HG02610 (cell line): Measurements from ENCODE around the gene TCHP.
"Not testable (repeated sequence)": the region's sequence is repeated elsewhere in the genome, so short reads cannot be mapped to it uniquely, and the experiment has no call there.

ENCODE experiments used
- ATAC-seq: cut with Tn5 transposase; IDR thresholded peaks from one replicate; pipeline ENCODE4 v1.9.1; 2021; ENCODE audit warnings: mild to moderate bottlenecking, moderate library complexity; ENCODE audit not compliant: unreplicated experiment

Gene TCHP

DNA sequence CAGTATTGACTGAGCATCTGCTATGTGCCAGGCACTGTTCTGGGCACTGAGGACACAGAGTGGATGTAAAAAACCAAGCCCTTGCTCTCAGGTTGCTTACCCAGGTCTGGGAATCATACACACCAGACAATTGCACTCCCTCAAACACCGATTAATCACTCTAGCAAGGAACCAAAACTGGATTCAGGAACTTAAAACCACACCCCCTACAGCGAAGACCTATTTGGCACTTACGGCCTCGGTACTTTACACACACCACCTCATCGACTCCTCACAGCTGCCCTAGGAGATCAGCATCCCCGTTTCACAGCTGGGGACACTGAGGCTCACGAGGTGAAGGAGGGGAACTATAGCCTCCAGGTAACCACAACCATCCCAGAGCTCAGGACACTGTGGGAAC, 21.3 kb upstream of the TCHP start:
- no peak for ATAC-seq

DNA sequence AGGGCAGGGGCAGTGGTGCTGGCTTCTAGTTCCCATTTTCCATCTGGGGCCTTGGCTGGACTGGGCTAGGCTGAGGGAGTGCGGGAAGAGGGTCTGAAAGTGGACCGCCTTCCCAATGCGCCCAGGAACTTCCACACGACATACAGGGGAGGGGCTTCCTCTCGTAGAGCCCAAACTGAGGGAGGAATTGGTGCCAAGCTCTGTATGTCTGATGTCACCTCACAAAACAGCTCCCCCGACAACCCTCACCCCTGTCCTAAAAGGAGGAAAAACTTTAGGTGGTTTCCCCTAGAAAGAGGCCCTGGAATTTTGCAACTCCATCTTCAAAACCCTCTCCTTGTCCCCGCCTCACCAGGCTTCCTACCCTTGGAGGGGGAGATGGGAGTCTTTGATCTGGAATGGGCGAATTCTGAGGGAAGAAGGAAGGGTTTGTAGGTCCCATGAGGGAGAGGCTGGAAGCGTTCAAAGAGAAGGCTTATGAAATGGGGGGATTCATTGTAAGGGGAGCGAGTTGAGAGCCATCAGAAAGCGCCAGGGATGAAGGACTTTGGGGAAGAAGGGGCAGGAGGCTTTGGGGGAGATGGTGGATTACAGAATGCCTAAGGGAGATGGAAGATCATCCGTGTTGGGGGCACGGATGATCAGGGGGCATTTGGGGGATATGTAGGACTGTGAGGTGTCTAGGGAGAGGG, 20.6 kb upstream of the TCHP start:
- no peak for ATAC-seq

DNA sequence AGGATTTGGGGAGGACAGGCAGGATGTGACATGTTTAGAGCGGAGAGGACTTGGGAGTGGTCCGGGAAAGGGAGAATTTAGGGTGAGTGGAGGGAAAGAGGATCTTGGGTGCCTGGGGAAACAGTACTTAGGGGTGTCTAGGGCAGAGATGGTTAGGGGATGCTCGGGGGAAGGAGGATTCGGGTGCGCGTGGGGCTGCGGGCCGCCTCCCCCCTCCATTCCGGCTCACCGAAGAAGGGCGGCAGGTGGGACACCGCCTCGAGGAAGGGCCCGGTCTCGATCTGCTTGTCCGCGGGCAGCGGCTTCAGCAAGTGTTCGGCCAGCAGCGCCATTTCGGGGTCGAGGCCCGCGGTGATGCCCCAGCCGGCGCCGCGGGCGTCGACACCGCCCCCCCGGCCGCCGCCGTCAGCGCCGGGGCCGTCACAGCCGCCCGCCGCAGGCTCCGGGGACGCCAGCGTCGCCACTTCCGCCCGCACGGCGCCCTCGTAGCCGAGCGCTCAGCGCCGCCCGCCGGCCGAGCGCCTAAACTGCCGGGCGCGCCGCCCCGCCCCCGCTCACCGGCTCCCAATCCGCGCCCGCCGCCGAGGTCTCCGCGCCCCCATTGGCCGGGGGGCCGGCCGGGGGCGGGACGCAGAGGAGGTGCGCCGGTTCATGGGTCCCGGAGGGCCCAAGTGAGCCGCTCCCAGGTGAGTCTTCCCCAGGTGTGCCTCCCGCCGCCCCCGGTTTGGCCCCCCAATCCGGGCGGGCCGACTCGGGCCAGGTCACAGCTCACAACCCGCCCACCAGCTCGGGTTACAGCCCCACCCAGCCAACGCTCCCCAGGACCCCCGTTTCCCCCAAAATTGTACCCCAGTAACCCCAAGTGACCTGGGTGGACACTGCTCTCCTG, 19.8 kb upstream of the TCHP start, which contains the start of gene GLTP:
Gene GLTP (minus strand): TSS at position 499 of the 889 bp plus-strand sequence. CDS start 167 bp downstream, at position 332.
- ATAC-seq: peak; percentile 88

DNA sequence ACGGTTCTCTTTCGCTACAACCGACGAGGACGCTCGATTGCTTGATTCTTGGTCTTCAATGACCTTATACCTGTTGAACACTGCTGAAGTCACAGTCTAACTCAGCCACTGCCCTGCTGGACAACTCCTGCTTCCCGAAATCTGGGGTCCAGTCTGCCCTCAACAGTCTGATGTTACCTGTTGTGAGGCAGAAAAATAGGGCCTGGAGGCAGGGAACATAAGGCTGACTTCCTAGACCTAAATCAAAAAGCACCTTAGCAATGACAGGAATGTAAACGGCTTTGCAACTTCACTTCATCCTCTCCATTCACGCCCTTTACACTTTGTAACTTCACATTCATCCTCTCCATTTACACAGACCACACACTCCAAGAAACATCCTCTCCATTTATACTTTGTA, 19.1 kb upstream of the TCHP start:
- no peak for ATAC-seq

DNA sequence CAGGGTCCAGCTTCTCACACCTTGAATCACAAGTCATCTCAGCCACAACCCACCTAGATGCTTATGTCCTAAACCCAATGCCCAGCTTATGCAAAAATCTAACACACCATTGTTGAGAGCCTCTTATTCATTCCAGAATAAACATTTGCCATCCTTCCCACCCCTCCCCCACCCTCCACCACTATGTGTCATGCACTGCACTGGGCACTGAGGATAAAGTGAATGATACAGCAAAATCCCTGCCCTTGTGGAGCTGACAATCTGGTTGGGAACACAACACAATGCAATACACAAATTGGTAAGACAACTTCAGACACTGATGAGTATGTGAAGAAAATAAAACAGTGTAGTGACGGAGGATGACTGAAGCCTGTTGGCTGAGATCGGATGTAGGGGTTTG, 18.3 kb upstream of the TCHP start:
- no peak for ATAC-seq

DNA sequence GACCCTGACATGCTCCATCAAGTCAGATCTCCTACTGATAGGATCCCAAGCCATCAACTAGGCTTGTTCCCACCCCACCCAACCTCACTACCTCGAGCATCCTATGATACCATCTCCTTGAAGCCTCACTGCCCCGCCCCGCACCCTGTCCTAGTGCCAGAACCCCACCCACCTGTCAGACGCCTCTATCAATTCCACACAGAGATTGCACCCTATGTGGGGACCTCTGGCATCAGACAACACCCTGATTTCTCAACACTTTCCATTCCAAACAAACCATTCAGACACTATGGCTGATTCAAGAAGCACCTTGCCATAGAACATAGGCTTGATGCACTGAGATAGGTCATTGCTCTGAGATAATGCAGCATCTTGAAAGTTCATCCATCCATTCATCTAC, 16.6 kb upstream of the TCHP start:
- ATAC-seq: no peak

DNA sequence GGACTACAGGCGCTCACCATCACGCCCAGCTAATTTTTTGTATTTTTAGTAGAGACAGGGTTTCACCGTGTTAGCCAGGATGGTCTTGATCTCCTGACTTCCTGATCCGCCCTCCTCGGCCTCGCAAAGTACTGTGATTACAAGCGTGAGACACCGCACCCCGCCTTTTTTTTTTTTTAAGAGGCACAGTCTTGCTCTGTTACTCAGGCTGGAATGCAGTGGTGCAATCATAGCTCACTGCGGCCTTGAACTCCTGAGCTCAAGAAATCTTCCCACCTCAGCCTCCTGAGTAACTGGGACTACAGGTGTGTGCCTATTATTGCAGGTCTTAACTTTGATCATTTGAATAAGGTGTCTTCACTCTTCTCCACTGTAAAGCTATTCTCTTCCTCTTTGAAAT, 14.5 kb upstream of the TCHP start:
- ATAC-seq: no peak

DNA sequence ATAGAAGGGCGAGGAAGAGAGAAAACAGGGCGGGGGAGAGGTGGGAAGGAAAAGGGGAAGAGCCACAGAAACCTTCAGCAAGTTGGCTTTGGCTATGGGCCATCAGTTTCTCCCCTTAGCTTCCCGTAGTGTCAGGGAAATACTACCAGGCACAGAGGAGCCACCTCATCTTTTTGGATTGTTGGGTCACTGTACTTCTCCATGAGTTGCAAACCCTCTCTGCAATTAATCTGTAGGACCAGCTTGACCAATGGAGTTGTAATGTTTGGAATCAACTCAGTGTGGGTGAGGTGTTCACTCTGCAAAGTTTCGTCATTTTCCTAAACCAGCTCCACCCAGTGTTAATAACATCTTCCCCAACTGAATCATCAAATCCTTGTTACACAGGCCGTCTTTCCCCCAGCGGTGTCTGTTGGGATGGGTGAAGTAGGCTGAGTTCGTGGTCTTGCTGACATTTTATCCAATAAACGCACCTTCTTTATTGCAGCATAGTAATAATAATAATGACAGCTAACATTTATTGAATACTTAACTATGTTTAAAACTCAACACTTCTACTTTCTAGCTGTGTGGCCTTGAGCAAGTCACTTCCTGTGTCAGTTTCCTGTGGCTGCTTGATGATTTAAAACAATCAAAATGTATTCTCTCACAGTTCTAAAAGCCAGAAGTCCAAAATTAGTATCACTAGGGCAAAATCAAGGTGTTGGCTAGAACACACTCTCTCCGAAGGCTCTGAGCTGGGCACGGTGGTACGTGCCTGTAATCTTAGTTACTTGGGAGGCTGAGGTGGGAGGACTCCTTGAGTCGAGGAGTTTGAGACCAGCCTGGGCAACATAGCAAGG, 11.7 kb upstream of the TCHP start:
- no peak for ATAC-seq

DNA sequence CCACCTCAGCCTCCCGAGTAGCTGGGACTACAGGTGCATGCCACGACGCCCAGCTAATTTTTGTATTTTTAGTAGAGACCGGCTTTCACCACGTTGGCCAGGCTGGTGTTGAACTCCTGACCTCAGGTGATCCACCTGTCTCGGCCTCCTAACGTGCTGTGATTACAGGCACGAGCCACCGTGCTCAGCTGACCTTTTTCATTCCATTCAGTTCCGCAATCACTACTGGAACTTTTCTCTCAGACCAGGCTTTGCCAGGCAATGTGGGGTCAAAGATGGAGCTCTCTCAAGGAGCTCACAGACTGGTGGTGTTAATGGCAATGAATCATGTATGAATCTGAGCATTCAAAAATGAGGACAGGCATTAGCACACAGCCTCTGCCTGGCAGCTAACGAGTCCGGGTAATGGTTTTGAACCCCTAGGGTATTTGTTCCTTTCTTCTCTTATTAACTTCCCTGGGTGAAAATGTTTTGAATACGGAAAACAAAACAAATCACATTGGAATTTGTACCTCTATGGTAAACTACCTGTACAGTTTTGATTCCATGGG, 9.4 kb upstream of the TCHP start:
- no peak for ATAC-seq

DNA sequence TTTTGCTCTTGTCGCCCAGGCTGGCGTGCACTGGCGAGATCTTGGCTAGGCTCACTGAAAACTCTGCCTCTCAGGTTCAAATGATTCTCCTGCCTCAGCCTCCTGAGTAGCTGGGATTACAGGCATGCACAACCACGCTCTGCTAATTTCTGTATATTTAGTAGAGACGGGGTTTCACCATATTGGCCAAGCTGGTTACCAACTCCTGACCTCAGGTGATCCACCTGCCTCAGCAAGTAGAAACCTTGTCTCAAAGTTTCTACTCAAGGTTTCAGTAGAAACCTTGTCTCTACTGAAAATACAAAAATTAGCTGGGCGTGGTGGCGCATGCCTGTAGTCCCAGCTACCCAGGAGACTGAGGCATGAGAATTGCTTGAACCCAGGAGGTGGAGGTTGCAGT, 8.3 kb upstream of the TCHP start:
- ATAC-seq: not testable (repeated sequence)

DNA sequence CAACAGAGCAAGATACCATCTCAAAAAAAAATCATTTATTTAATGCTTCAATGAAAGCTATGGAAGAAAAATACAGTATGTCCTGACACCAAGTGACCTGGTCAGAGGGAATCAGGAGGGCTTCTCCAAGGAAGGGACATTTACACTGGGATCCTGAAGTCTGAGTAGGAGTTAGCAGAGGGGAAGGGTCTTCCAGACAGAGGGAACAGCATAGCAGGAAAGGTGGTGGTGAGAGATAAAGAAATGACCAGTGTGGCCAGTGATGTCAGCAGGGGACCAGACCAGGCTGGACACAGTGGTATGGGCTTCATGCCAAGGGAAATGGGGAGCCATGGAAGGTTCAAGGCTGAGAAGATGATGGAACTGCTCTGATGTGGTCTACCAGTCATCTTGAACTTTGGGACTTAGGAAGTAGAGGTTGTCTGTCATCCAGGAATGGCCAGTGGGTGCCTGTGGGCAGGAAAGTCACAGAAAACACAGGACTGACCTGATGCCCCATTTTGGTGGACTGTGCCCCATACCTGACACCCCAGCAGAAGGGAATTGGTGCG, 7.8 kb upstream of the TCHP start:
- no peak for ATAC-seq

DNA sequence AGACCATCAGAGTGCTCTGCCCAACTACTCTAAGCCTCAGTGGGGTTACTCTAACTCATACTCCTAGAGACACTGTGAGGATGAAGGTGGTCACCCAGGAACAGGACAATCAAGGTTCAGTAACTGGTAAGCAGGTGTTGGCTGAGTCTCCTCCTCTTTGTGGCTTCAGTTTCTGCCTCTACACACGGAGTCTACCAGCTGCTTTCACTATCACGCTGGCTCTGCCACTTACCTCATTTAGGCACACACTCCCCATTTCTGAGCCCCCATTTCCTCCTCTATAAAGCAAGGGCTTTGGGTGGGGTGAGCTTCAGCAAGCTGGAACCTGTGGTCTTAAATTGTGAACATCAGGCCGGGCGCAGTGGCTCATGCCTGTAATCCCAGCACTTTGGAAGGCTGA, 7.3 kb upstream of the TCHP start:
- peak; percentile 58 for ATAC-seq

DNA sequence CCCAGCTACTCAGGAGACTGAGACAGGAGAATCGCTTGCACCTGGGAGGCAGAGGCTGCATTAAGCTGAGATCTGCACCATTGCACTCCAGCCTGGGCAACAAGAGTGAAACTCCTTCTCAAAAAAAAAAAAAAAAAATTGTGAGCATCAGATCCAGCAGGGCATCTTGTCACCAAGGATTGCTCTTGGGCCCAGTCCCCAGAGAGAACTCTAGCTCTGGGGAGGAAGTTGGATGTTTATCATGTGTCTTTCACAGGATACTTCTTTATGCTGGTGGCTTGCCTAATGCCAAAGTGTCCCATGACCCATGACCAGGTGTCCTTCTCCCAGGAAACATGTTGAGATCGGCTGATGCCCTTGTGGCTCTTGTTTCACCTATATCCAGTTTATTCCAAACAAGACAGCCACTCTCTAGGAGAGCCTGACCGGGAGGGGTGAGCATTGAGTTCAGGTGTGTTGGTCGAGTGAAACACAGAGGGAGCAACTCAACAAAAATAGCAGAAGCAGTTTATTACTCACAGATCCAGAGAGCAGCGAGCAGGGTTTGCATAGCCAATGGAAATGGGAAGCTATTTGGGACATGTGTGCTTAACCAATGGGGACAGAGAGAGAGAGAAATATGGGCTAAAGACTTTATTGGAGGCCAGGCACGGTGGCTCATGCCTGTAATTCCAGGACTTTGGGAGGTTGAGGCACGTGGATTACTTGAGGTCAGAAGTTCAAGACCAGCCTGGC, 6.6 kb upstream of the TCHP start:
- no peak for ATAC-seq

DNA sequence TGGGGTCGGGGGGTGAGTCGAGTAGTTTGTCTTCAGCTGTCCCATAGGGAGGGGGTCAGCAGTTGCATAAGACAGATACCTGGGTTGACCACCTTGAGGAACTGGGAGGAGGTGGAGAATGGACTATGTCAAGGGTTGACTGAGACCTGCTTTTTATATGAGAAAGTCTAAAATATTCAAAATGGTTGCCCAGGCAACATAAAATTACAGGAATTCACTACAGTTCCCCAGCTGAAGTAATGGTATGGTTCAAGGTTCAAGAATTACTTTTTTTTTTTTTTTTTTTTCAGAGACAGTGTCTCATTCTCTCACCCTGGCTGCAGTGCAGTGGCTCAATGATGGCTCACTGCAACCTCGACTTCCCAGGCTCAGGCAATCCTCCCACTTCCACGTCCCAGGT, 5.1 kb upstream of the TCHP start:
- no peak for ATAC-seq

DNA sequence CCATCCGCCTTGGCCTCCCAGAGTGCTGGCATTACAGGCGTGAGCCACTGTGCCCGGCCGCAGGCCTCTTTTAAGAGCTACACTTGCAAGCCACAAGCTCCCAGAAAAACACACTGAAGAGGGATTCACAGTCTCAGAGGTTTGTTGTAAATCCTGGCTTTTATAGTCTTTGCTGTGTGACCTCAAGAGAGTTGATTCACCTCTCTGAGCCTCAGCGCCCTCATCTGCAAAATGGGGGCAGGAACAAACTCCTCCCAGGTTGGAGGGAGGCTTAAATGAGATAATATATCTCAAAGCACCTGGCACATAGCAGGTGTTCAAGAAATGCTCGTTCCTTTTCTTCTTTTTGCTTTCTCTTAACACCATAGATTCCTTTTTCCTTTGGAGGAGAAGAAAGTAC, 3.9 kb upstream of the TCHP start:
- ATAC-seq: no peak

DNA sequence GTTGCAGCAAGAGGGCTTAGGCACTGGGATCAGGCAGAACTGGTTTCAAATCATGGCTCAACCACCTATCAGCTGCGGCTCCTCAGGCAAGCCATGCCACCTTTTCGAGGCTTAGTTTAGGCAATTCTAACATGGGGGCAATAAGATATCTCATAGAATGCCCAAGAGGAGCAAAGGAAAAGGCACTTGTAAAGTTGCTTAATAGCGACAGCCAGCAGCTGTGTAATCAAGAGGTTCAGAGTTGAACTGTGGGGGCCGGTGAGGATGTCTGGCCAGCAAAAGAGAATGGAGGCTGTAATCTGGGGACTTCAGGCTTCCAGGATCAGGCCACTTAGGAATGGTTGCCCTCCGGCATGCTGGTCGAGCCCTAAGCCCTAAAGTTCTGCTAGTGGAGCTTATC, 3.0 kb upstream of the TCHP start:
- no peak for ATAC-seq

DNA sequence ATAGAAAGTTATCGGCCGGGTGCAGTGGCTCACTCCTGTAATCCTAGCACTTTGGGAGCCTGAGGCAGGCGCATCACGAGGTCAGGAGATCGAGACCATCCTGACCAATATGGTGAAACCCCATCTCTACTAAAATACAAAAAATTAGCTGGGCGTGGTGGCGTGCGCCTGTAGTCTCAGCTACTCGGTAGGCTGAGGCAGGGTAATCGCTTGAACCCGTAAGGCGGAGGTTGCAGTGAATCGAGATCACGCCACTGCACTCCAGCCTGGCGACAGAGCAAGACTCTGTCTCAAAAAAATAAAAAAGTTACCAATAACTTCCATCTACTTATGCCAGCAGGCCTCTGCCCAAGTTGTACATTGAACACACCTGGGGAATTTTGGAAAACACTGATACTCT, 729 bp upstream of the TCHP start:
- not testable (repeated sequence) for ATAC-seq

DNA sequence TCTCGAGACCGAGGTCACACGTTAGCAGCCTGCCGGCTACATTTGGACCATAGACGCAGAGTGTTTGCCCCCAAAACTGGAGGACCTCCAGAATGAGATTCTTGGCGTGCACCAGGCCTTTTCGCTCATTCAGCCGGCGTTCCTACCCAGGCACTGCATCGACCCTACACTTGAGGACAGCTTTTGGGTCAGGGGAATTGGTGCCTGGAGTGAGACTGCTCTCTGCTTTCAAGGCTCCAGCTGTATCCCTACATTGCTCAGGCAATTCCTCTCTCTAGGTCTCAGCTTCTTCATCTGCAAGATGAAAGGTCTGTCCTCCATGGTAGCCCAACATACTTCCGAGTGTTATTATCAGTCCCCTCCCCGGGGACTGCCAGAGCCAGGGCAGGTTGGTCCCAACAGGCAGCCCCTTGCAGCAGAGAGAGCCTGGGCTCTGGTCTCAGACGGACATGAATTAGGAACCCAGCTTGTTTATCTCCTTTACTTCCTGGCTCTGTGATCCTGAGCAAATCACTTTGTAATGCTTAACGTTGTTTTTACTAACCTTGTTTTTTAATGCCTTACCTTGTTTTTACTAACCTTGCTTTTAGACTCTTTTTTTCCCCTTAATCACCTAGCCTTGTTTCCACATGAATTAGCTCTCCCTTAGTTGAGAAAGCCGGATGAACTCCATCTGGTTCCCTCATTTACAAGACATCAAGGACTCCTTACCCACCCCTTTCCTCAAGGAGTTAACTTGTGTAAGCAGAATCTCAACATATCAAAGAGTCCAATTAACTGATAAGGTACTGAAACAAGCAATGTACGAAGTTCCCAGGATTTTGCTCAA, 892 bp downstream of the TCHP start:
- peak; percentile 19 for ATAC-seq

DNA sequence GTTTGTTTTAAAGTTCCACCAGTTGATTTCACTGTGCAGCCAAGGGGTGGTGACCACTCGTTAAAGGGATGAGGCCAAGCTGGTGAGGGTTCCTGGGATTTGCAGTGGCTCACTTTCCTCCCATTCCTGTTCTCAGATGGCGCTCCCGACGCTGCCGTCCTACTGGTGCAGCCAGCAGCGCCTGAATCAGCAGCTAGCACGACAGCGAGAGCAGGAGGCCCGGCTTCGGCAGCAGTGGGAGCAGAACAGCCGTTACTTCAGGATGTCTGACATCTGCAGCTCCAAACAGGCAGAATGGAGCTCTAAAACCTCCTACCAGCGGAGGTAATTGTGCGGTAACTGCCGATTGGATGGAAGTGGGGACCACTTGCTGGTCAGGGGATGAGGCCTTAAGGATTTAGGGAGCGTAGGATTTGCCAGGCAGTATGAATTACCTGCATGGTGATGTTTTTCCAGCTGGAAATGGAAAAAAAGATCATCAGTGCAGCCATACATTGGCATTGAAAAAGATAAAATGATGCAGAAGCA, 2.9 kb downstream of the TCHP start:
- ATAC-seq: no peak
